OCI-LY7 (cell line): Measurements from ENCODE around the gene ARPC5.
"Not testable (repeated sequence)": the region's sequence is repeated elsewhere in the genome, so short reads cannot be mapped to it uniquely, and the experiment has no call there.

Experiments
- EZH2phosphoT487 ChIP-seq: fragments of 200-600 bp; sonication (generic); IDR thresholded peaks from 2 replicates; pipeline ENCODE4 v1.6.1; 2018; ENCODE audit warnings: low read depth, borderline replicate concordance, mild to moderate bottlenecking, mixed run types, antibody characterized with exemption, low read length, moderate library complexity, mixed read lengths
- TF ChIP-seq, protein P1 (sequence below): fragments of 200-600 bp; sonication (generic); conservative IDR thresholded peaks from 2 replicates; pipeline ENCODE4 v1.5.1; 2014; ENCODE audit warnings: mild to moderate bottlenecking, antibody characterized with exemption, low read length, moderate library complexity, mixed read lengths

DNA sequence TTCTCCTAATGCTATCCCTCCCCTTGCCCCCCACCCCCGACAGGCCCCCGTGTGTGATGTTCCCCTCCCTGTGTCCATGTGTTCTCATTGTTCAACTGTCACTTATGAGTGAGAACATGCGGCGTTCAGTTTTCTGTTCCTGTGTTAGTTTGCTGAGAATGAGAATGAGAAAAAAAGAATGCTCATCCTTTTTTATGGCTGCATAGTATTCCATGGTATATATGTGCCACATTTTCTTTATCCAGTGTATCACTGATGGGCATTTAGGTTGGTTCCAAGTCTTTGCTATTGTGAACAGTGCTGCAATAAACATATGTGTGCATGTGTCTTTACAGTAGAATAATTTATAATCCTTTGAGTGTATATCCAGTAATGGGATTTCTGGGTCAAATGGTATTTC is 43.8 kb upstream of the ARPC5 start:
- TF ChIP-seq, protein P1, sequence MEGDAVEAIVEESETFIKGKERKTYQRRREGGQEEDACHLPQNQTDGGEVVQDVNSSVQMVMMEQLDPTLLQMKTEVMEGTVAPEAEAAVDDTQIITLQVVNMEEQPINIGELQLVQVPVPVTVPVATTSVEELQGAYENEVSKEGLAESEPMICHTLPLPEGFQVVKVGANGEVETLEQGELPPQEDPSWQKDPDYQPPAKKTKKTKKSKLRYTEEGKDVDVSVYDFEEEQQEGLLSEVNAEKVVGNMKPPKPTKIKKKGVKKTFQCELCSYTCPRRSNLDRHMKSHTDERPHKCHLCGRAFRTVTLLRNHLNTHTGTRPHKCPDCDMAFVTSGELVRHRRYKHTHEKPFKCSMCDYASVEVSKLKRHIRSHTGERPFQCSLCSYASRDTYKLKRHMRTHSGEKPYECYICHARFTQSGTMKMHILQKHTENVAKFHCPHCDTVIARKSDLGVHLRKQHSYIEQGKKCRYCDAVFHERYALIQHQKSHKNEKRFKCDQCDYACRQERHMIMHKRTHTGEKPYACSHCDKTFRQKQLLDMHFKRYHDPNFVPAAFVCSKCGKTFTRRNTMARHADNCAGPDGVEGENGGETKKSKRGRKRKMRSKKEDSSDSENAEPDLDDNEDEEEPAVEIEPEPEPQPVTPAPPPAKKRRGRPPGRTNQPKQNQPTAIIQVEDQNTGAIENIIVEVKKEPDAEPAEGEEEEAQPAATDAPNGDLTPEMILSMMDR = not testable (repeated sequence)
- not testable (repeated sequence) for TF ChIP-seq EZH2phosphoT487
